H9 (cell line): ENCODE measurements around the gene SALL3. TPM values are rescaled to one million over a fixed set of nuclear protein-coding genes. Genes with fewer than 3 reads are reported as not detected.

ENCODE experiments used
- DNase-seq: peaks from one replicate; pipeline ENCODE4 v3.0.0-alpha.2; 2017
- H2AFZ ChIP-seq: one replicate; pipeline ENCODE4 v1.6.1; 2013; ENCODE audit warnings: mild to moderate bottlenecking, low read length, control low read depth, moderate library complexity
- H2AK5ac ChIP-seq: 2 replicates; pipeline ENCODE4 v1.6.1; 2013; ENCODE audit warnings: low read length, control low read depth, mixed read lengths; ENCODE audit not compliant: insufficient read length
- H2BK120ac ChIP-seq: one replicate; pipeline ENCODE4 v1.6.1; 2013; ENCODE audit warnings: low read depth, mild to moderate bottlenecking, low read length, control low read depth, inconsistent platforms; ENCODE audit not compliant: poor library complexity, severe bottlenecking
- H2BK12ac ChIP-seq: 2 replicates; pipeline ENCODE4 v1.6.1; 2013; ENCODE audit warnings: low read length, control low read depth, mixed read lengths, low read depth; ENCODE audit not compliant: insufficient read length
- H2BK15ac ChIP-seq: 2 replicates; pipeline ENCODE4 v1.6.1; 2013; ENCODE audit warnings: low read depth, low read length, control low read depth
- H2BK20ac ChIP-seq: one replicate; pipeline ENCODE4 v1.6.1; 2013; ENCODE audit warnings: low read depth, mild to moderate bottlenecking, low read length, control low read depth, inconsistent platforms; ENCODE audit not compliant: poor library complexity, severe bottlenecking
- H2BK5ac ChIP-seq: 2 replicates; pipeline ENCODE4 v1.6.1; 2013; ENCODE audit warnings: low read length, control low read depth, mixed read lengths; ENCODE audit not compliant: insufficient read length
- H3K14ac ChIP-seq: 2 replicates; pipeline ENCODE4 v1.6.1; 2013; ENCODE audit warnings: low read length, control low read depth; ENCODE audit not compliant: insufficient read depth
- H3K18ac ChIP-seq: 2 replicates; pipeline ENCODE4 v1.6.1; 2013; ENCODE audit warnings: low read depth, mild to moderate bottlenecking, mixed read lengths, low read length, control low read depth; ENCODE audit not compliant: insufficient read length
- H3K23ac ChIP-seq: 2 replicates; pipeline ENCODE4 v1.6.1; 2013; ENCODE audit warnings: low read length, control low read depth, mixed read lengths, low read depth; ENCODE audit not compliant: insufficient read length
- H3K23me2 ChIP-seq: 2 replicates; pipeline ENCODE4 v1.6.1; 2013; ENCODE audit warnings: low read depth, mild to moderate bottlenecking, mixed read lengths, low read length, control low read depth; ENCODE audit not compliant: insufficient read length, poor library complexity, severe bottlenecking
- H3K27ac ChIP-seq: 2 replicates; pipeline ENCODE4 v1.5.1; 2013; ENCODE audit warnings: low read length, control low read depth, mixed read lengths, low read depth; ENCODE audit not compliant: insufficient read length
- H3K27me3 ChIP-seq: 2 replicates; pipeline ENCODE4 v1.6.1; 2013; ENCODE audit warnings: low read length, control low read depth, inconsistent platforms; ENCODE audit not compliant: insufficient read depth
- H3K4ac ChIP-seq: 2 replicates; pipeline ENCODE4 v1.6.1; 2013; ENCODE audit warnings: low read depth, mild to moderate bottlenecking, control low read depth, inconsistent platforms, low read length, moderate library complexity
- H3K4me1 ChIP-seq: 2 replicates; pipeline ENCODE4 v1.6.1; 2013; ENCODE audit warnings: low read length, control low read depth, inconsistent platforms; ENCODE audit not compliant: insufficient read depth
- H3K4me2 ChIP-seq: 2 replicates; pipeline ENCODE4 v1.6.1; 2013; ENCODE audit warnings: low read length, control low read depth, mixed read lengths; ENCODE audit not compliant: insufficient read length, insufficient read depth
- H3K56ac ChIP-seq: 2 replicates; pipeline ENCODE4 v1.6.1; 2013; ENCODE audit warnings: low read depth, mild to moderate bottlenecking, mixed read lengths, low read length, control low read depth; ENCODE audit not compliant: insufficient read length
- H3K79me1 ChIP-seq: 2 replicates; pipeline ENCODE4 v1.6.1; 2013; ENCODE audit warnings: low read depth, mild to moderate bottlenecking, moderate library complexity, low read length, control low read depth, inconsistent platforms; ENCODE audit not compliant: insufficient read depth, poor library complexity, severe bottlenecking
- H3K79me2 ChIP-seq: 2 replicates; pipeline ENCODE4 v1.6.1; 2013; ENCODE audit warnings: low read length, control low read depth, inconsistent platforms; ENCODE audit not compliant: insufficient read depth
- H3K9ac ChIP-seq: 2 replicates; pipeline ENCODE4 v1.6.1; 2013; ENCODE audit warnings: low read length, control low read depth, mixed read lengths; ENCODE audit not compliant: insufficient read length; ENCODE audit errors: extremely low read depth
- H3K9me3 ChIP-seq: one replicate; pipeline ENCODE4 v1.6.1; 2013; ENCODE audit warnings: low read depth, low read length, inconsistent platforms; ENCODE audit not compliant: control insufficient read depth
- H3T11ph ChIP-seq: one replicate; pipeline ENCODE4 v1.6.1; 2013; ENCODE audit warnings: mild to moderate bottlenecking, low read length, control low read depth, inconsistent platforms
- H4K20me1 ChIP-seq: one replicate; pipeline ENCODE4 v1.6.1; 2013; ENCODE audit not compliant: control insufficient read depth, insufficient read length, insufficient read depth
- H4K5ac ChIP-seq: 2 replicates; pipeline ENCODE4 v1.6.1; 2013; ENCODE audit warnings: low read depth, mild to moderate bottlenecking, mixed read lengths, low read length, control low read depth; ENCODE audit not compliant: insufficient read length
- H4K8ac ChIP-seq: replicated peaks from 2 replicates; pipeline ENCODE4 v1.6.1; 2013; ENCODE audit warnings: low read length, control low read depth, mixed read lengths, low read depth; ENCODE audit not compliant: insufficient read length
- H4K91ac ChIP-seq: 2 replicates; pipeline ENCODE4 v1.6.1; 2013; ENCODE audit warnings: low read depth, mild to moderate bottlenecking, moderate library complexity, mixed read lengths, low read length, control low read depth; ENCODE audit not compliant: insufficient read length
- H3K27ac Mint-ChIP-seq, 3 experiments: 2 replicates in 2 of 3; 3 replicates in 1 of 3; pipeline ENCODE4 v1.8.0; 2020 to 2021; ENCODE audit warnings: mixed read lengths in 3 of 3, mild to moderate bottlenecking in 1 of 3, moderate library complexity in 1 of 3
- H3K27me3 Mint-ChIP-seq: 2 replicates; pipeline ENCODE4 v1.8.0; 2021; ENCODE audit warnings: low read depth, mild to moderate bottlenecking, moderate library complexity, mixed read lengths
- H3K36me3 Mint-ChIP-seq, 3 experiments: 2 replicates in 2 of 3; 3 replicates in 1 of 3; pipeline ENCODE4 v1.8.0; 2020 to 2021; ENCODE audit warnings: low read depth in 3 of 3, mixed read lengths in 3 of 3; ENCODE audit not compliant: insufficient read depth in 1 of 3
- H3K4me1 Mint-ChIP-seq, 2 experiments: 2 replicates each; pipeline ENCODE4 v1.8.0; 2020; ENCODE audit warnings: mixed read lengths in 2 of 2
- H3K4me3 Mint-ChIP-seq, 2 experiments: 2 replicates in 1 of 2; 3 replicates in 1 of 2; pipeline ENCODE4 v1.8.0; 2020 to 2021; ENCODE audit warnings: mild to moderate bottlenecking in 2 of 2, mixed read lengths in 2 of 2, moderate library complexity in 1 of 2
- H3K9me3 Mint-ChIP-seq, 2 experiments: 2 replicates in 1 of 2; 3 replicates in 1 of 2; pipeline ENCODE4 v1.8.0; 2020; ENCODE audit warnings: mild to moderate bottlenecking in 2 of 2, mixed read lengths in 2 of 2, moderate library complexity in 1 of 2
- CTCF ChIP-seq: fragments of 200-600 bp; sonication (generic); conservative IDR thresholded peaks from 3 replicates; pipeline ENCODE4 v1.8.0; 2021; ENCODE audit warnings: antibody characterized with exemption, mild to moderate bottlenecking
- WGBS: extraction: QIAGEN DNeasy Blood & Tissue Kit; methylation state at CpG from one replicate; pipeline ENCODE4 v1.1.7; 2013; ENCODE audit warnings: missing lambda C conversion rate, low lambda C conversion rate, mixed read lengths; ENCODE audit not compliant: insufficient read length; ENCODE audit errors: extremely low coverage; 5-methylcytosine and 5-hydroxymethylcytosine counted together
- total RNA-seq: library from RNA; stranded (reverse); gene quantifications from 2 replicates; pipeline ENCODE4 v1.2.1, GENCODE V29; 2021

SALL3 gene
- total RNA-seq, 1 experiment from 2014 or later: 52.4 TPM

DNA sequence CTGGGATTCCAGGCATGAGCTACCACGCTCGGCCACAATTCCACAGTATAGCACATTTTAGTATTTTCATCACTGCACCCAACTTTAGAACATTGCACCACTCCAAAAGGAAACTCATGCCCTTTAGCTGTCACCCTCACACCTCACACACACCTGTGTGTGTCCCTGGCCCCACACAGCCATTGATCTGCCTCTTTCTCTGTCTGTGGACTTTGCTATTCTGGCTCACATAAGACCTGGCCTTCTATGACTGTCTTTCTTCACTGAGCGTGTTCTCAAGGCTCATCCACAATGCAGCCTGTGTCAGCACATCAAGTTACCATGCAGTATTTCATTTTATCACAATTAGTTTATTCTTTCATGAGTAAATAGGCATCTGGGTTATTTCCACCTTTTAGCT lies 69.9 kb downstream of the SALL3 start:
- Mint-ChIP-seq H3K27ac (no peak overlapping the region), H3K4me1 (peaks cover 0 to 9% of the 10 kb centered on the region in 2 experiments; a peak in 2 of 4 replicates), H3K9me3 (no peaks in the 10 kb centered on the region), H3K4me3 (no peak overlapping the region), H3K27me3 (peaks cover 8% of the 10 kb centered on the region; the same call in 1 of the 2 replicates), H3K36me3 (no peaks in the 10 kb centered on the region)
- H4K8ac ChIP-seq: no peak overlapping the region
- H2BK20ac ChIP-seq: no peak overlapping the region
- no peak overlapping the region for H2BK5ac ChIP-seq
- no CpG with 5 or more reads among the region's 3 CpGs for WGBS
- no peaks in the 10 kb centered on the region for H4K20me1 ChIP-seq
- H2BK120ac ChIP-seq: no peak overlapping the region
- no peak overlapping the region for H2AK5ac ChIP-seq
- H4K91ac ChIP-seq: no peak overlapping the region
- no peak overlapping the region for H3K9ac ChIP-seq
- H3T11ph ChIP-seq: no peak overlapping the region
- H3K27me3 ChIP-seq: no peaks in the 10 kb centered on the region
- no peak overlapping the region for H3K4me2 ChIP-seq
- TF ChIP-seq CTCF: no peak
- H3K56ac ChIP-seq: no peak overlapping the region
- no peak overlapping the region for H2BK12ac ChIP-seq
- H3K79me2 ChIP-seq: no peaks in the 10 kb centered on the region
- H2BK15ac ChIP-seq: no peak overlapping the region
- no peak overlapping the region for H3K4ac ChIP-seq
- no peaks in the 10 kb centered on the region for H3K23me2 ChIP-seq
- no peak overlapping the region for H4K5ac ChIP-seq
- H3K14ac ChIP-seq: no peak overlapping the region
- no peak for DNase-seq
- H3K4me1 ChIP-seq: no peaks in the 10 kb centered on the region
- no peak overlapping the region for H3K23ac ChIP-seq
- H2AFZ ChIP-seq: no peak overlapping the region
- H3K79me1 ChIP-seq: no peaks in the 10 kb centered on the region
- H3K27ac ChIP-seq: no peak overlapping the region
- H3K18ac ChIP-seq: no peak overlapping the region
- no peaks in the 10 kb centered on the region for H3K9me3 ChIP-seq

Other genes with a start within 250 kb of the SALL3 start
- gene ATP9B, start 89.6 kb downstream of the SALL3 start, total RNA-seq: 19.1 and 20.9 TPM in 2 replicates